Fibroblast of the aortic adventitia (primary cell): ENCODE results near the gene NRTN. TPM values are rescaled to one million over a fixed set of nuclear protein-coding genes. Genes with fewer than 3 reads are reported as not detected.
A peak's percentile ranks its signal among the peaks of the same experiment; 100 is the strongest.

ENCODE experiments used
- DNase-seq: peaks from one replicate; pipeline ENCODE4 v3.0.0-alpha.2; 2010; ENCODE audit warnings: low read depth
- H3K4me3 ChIP-seq: 2 replicates; pipeline ENCODE4 v1.5.1; 2011; ENCODE audit warnings: low read depth, mild to moderate bottlenecking, control low read depth, low read length, moderate library complexity
- total RNA-seq: library from RNA; depleted of rRNA; stranded (reverse); fragments of >200 nt; gene quantifications from 2 replicates; pipeline ENCODE4 v1.2.3, GENCODE V29; 2012; ENCODE audit warnings: low replicate concordance
- TF ChIP-seq, protein P1 (sequence below): IDR thresholded peaks from 2 replicates; pipeline ENCODE4 v1.5.1; 2011; ENCODE audit warnings: mild to moderate bottlenecking, low read length, control low read depth, inconsistent platforms; ENCODE audit not compliant: insufficient read depth

NRTN gene
- total RNA-seq, 1 donor = 0.09 TPM

DNA sequence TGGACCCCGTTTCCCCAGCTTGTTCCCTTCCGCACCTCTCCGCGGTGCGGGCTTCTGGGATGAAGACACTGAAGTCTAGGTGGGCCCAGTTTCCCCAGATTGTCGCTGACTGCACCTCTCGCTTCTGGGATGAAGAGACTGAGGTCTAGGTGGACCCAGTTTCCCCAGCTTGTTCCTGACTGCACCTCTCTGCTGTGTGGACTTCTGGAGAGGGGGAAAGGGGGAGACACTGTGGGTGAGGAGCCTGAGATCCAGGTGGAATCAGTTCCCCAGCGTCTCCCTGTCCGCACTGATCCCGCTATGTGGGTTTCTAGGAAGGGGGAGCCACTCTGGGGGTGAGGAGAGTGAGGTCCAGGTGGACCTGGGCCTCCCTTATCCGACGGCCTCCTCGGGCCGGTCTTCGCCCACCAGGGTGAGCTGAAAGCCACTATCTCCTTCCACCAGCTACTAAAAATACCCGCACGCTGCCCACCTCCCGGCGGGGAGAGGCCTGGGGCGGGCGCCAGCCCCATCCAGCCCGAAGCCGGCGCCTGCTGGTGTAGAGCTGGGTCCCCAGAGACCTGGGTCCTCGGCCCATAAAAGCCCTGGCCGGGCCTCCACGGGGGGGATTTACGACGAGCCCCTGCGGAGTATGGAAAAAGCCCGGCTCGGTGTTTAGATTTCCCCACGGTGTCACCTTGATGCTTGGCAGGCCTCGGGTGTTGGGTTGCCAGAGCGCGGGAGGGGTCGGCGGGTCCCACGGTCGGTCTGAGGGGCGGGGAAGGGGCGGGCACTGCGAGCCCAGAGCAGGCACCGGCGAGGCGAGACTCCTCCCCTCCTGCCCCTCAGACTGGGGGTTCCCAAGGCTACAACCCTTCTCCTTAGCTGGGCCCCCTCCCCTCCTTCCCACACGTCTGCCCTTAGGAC lies 24.0 kb downstream of the NRTN start:
- peak overlapping the region; percentile 75 for H3K4me3 ChIP-seq
- TF ChIP-seq, protein P1, sequence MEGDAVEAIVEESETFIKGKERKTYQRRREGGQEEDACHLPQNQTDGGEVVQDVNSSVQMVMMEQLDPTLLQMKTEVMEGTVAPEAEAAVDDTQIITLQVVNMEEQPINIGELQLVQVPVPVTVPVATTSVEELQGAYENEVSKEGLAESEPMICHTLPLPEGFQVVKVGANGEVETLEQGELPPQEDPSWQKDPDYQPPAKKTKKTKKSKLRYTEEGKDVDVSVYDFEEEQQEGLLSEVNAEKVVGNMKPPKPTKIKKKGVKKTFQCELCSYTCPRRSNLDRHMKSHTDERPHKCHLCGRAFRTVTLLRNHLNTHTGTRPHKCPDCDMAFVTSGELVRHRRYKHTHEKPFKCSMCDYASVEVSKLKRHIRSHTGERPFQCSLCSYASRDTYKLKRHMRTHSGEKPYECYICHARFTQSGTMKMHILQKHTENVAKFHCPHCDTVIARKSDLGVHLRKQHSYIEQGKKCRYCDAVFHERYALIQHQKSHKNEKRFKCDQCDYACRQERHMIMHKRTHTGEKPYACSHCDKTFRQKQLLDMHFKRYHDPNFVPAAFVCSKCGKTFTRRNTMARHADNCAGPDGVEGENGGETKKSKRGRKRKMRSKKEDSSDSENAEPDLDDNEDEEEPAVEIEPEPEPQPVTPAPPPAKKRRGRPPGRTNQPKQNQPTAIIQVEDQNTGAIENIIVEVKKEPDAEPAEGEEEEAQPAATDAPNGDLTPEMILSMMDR = no peak
- DNase-seq = peak; percentile 4

DNA sequence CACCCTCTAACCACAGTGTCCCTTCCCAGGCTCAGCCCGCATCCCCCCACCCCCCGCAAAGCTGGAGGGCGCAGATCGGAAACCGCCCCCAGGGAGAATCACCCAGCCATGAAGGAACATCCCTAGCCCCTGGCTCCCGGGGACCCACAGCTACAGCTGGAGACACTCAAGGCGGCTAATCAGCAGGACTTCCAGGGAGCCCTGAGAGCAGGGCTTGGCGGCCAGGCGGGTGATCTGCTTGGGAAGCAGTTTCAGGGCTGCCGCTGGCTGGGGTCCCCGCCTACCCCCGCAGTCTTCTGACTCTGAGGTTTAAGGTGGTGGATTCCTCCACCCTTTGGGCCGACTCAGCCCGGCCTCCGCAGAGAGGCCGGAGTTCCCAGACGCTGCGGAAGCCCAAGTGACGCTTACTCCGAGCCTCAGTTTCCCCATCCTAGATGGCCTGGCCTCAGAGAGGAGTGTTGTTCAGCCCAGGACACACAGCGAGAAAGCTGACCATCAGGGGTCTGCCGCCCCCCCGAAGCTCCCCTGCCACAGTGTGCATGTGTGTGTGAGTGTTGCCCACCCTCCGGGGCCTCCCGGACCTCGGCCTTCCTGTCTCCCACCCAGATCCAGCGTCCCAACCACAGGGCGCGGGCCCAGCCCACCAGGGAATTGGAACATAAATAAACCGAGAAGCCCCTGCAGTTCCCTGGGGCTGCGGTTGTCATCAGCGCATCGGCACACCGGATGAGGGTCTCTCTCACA lies 24.9 kb downstream of the NRTN start:
- H3K4me3 ChIP-seq = no peak overlapping the region
- DNase-seq = no peak
- TF ChIP-seq, protein P1 = no peak

DNA sequence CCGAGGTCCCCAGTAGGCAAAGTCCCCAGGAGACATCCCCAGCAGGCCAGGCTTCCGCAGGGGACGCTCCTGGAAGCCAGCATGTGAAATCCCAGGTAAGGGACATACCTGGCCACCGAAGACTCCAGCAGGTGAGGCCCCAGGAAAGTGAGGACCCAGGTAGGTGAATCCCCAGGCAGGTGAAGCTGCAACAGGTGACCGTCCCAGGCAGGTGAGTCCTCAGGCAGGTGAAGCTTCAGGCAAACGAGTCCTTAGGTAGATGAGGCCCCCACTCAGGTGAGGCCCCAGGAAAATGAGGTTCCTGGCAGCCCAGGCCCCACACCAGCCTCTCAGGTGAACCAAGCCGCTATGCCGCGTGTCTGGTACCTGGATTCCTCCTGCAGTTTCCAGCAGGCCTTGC lies 26.3 kb downstream of the NRTN start:
- no peak for DNase-seq
- TF ChIP-seq, protein P1 = no peak
- no peak overlapping the region for H3K4me3 ChIP-seq

DNA sequence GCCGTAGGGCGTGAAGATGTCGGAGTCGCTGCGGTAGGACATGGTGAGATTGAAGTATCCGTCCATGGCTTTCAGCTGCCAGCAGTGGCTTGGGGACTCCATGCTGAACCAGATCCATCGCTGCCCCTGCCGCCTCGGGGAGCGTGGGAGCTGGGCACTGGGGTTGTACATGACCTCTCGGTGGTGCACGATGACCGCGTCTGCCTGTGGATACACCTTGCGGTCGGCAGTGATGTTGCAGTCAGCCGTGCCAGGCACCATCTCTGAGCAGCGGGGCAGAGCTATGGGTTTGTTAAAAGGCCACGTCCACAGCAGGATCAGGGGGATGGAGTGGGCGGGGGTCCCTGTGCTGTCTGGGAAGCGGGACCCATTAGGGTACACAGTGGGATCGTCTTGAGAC lies 27.2 kb downstream of the NRTN start:
- no peak overlapping the region for H3K4me3 ChIP-seq
- DNase-seq = no peak
- TF ChIP-seq, protein P1 = no peak

DNA sequence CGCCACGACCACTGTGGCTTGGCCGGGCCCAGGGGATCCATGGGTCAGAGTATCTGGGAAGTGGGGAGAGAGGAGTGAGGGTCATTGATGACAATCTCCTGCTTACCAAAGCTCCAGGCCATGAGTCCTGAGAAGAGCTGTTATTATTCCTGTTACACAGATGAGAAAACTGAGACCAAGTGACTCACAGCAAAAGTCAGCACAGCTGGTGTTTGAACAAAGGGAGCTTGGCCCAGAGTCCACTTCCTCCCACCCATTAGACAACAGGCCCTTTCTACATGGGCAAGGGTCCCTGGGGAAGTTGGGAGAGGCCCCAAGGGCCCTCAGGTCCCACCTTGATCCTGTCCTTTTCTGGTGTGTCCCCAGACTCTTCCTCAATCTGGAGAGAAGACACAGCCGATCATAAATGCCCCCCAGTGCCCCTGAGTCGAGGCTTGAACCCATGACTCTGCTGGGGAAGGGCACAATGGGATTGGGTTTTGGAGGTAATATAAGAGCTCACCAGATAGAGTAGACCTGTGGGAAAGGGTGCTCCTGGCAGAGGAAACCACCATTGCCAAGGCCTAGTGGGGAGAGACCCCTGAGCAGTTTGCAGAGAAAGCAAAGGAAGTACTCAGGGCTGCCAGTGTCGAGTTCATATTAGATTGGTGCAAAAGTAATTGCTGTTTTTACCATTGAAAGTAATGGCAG lies 27.8 kb downstream of the NRTN start:
- H3K4me3 ChIP-seq = no peak overlapping the region
- TF ChIP-seq, protein P1 = no peak
- no peak for DNase-seq

DNA sequence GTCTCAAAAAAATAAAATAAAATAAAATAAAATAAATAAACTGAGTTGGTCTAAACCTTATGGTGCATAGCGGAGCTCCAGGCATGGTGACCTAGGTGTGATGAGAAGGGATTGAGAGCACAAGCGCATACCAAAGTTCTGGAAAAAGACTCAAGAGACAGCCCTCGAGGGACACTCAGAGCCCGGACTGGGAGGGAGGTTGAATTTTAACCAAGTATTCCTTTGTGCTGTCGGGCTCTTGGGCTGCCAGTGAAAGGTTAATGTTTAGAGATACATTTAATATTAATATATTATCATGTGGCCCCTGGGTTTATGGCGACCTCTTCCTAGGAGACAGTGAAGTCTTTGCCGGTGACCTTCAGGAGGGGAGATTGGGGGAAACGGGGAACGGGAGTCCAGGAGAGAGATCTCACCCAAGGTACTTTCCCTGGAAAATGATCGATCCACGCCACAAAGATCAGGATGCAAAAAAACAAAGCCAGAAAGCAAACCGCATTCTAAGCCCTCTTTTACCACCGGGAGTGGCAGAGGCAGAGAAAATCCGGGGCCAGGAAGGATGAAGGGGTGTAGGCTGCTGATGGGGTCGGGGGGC lies 33.0 kb downstream of the NRTN start:
- TF ChIP-seq, protein P1 = no peak
- no peak for DNase-seq
- no peak overlapping the region for H3K4me3 ChIP-seq
